Stomach (tissue), 4 donors: ENCODE measurements around the gene SMCHD1.
"Not testable (repeated sequence)": the region's sequence is repeated elsewhere in the genome, so short reads cannot be mapped to it uniquely, and the experiment has no call there.

ENCODE experiments used
- EP300 ChIP-seq: sonication (generic); formaldehyde crosslinking; IDR thresholded peaks from one replicate; pipeline ENCODE4 v1.6.1; 2017; ENCODE audit warnings: antibody characterized with exemption
- POLR2A ChIP-seq, 4 donors: fragments of 450-650 bp; IDR thresholded peaks; one replicate each; pipeline ENCODE4 v1.6.1; 2016; ENCODE audit warnings: antibody characterized with exemption in 4 of 4, control low read depth in 2 of 4, mild to moderate bottlenecking in 1 of 4, moderate library complexity in 1 of 4
- TF ChIP-seq, protein P1 (sequence below), 7 experiments: fragments of 450-650 bp in 4 of 7; fragments of 200-600 bp in 3 of 7; sonication (generic) in 3 of 7; IDR thresholded peaks; one replicate each; pipeline ENCODE4 v1.5.1; 2016 to 2019; ENCODE audit warnings: antibody characterized with exemption in 7 of 7, control low read depth in 2 of 7, mild to moderate bottlenecking in 1 of 7

DNA sequence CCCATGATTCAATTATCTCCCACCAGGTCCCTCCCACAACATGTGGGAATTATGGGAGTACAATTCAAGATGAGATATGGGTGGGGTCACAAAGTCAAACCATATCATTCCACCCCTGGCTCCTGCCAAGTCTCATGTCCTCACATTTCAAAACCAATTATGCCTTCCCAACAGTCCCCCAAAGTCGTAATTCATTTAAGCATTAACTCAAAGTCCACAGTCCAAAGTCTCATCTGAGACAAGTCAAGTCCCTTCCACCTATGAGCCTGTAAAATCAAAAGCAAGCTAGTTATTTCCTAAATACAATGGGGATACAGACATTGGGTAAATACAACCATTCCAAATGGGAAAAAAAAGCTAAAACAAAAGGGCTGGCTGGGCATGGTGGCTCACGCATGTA, 153.1 kb downstream of the SMCHD1 start:
- TF ChIP-seq, protein P1, sequence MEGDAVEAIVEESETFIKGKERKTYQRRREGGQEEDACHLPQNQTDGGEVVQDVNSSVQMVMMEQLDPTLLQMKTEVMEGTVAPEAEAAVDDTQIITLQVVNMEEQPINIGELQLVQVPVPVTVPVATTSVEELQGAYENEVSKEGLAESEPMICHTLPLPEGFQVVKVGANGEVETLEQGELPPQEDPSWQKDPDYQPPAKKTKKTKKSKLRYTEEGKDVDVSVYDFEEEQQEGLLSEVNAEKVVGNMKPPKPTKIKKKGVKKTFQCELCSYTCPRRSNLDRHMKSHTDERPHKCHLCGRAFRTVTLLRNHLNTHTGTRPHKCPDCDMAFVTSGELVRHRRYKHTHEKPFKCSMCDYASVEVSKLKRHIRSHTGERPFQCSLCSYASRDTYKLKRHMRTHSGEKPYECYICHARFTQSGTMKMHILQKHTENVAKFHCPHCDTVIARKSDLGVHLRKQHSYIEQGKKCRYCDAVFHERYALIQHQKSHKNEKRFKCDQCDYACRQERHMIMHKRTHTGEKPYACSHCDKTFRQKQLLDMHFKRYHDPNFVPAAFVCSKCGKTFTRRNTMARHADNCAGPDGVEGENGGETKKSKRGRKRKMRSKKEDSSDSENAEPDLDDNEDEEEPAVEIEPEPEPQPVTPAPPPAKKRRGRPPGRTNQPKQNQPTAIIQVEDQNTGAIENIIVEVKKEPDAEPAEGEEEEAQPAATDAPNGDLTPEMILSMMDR (IDR thresholded peaks at IDR 0.05) = not testable (repeated sequence)
- not testable (repeated sequence) for TF ChIP-seq POLR2A (IDR thresholded peaks at IDR 0.05); EP300
